8988T (cell line): ENCODE results near the gene HDAC4.

Source experiments
- DNase-seq: peaks from one replicate; pipeline ENCODE4 v3.0.0; 2011

HDAC4 gene

DNA sequence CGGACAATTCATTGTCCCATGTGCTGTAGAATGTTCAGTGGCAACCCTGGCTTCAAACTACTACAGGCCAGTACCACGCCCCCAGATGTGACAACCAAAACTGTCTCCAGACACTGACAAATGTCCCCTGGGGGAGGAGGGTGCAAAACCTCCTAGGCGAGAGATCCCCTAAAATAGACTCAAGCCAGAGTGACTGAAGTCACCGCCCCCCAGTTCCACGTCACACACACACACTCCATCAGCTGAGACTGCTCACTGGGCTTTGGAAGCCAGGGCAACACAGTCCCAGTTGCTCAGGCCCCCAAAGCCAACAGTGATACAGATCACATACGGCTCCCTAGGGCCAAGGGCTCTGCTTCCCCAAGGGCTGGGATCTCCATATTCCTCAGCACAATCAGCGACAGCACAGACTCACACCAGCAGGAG is 19.1 kb downstream of the HDAC4 start:
- DNase-seq, result no peak

DNA sequence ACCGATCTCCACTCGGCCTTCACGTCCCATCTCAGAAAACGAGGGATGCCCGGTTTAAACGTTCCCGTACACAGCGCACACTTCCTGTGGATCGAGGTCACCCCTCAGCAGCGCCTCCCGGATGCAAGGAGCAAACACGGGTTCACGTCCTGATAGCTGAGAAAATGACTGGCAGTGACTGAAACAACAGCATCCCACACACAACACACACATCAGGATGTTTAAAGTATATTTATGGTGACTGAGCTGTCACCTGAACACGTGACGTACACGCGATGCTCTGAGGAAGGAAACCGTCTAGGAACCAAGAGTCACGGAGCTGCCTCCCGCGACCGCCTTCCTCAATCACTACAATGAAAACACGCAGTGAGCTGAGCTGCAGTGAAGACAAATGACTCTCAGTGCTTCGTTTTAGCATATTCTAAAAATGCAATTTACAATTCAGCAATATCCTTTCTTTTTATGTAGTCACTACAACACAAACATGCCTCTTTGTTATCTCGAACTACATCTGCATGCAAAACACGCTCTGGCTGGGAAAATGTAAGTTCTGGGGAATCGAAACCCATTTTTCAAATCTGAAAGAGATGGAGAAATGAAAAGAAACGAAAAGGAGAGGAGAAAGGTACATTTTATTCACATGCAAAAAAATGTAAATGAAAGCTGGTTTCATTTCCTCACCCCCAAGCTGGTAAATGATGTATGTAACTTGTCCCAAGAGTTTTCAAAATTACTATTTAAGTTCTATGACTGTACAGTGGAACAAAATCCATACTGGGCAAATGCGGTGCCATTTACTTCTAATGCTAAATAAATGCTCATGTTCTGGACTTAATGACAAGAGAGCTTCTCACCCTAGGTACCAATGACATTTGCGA is 19.8 kb downstream of the HDAC4 start:
- DNase-seq, result no peak

DNA sequence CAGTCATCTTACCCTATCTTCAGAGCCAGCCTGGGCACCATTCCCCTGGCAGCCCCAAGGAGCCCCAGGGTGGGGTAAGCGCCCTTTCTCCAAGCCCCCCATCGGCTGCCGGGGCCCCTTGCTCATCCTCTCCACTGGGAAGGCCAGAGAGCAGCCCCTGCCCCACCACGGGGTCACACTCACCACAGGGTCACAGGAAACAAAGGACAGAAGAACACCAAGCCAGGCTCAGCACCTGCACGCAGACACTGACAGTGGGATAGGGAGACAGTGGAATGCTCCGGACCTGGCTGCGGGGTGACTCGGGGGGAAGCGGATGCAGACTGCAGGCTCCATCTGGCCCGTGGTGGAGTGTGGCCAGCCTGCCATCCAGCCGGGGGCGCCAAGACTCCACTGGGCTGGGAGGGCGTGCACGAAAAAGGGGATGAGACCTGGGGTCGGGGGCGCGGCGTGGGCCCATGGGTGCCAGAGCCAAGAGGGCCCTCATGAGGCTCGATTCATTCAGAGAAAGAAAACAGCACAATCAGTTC is 21.1 kb downstream of the HDAC4 start:
- DNase-seq, result no peak

DNA sequence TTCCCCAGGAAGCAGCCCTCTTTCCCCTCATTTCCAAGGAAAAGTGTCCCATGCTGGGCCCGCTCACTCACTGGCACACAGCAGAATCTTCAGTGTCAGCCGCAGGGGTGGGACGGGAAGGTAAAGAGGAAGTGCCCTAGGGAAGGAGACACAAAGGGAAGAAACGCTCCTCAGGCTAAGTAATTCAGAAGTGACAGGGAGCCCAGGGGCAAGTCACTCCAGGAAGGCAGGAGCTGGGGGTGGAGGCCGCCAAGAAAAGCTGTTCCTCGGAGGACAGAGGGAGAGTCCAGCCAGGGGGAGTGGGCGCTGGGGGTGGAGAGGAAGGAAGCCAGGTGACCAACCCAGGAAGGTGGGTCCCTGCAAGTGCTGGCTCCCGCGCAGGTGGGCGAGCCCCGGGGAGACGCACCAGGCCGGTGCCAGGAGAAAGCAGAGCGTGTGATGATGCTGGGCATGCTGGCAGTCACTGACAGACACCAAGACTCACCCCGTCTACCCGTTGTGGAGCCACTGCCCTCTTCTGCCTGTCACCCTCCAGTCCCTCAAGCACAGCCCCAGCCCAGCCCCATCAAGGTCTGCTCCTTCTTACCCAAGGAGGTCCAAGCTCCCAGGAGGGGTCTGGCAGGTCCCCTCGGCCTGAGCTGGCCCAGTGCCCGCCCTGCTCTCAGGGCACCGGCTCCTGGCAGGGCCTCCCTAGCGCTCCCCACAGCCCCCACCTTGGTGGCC is 21.7 kb downstream of the HDAC4 start:
- no peak for DNase-seq

DNA sequence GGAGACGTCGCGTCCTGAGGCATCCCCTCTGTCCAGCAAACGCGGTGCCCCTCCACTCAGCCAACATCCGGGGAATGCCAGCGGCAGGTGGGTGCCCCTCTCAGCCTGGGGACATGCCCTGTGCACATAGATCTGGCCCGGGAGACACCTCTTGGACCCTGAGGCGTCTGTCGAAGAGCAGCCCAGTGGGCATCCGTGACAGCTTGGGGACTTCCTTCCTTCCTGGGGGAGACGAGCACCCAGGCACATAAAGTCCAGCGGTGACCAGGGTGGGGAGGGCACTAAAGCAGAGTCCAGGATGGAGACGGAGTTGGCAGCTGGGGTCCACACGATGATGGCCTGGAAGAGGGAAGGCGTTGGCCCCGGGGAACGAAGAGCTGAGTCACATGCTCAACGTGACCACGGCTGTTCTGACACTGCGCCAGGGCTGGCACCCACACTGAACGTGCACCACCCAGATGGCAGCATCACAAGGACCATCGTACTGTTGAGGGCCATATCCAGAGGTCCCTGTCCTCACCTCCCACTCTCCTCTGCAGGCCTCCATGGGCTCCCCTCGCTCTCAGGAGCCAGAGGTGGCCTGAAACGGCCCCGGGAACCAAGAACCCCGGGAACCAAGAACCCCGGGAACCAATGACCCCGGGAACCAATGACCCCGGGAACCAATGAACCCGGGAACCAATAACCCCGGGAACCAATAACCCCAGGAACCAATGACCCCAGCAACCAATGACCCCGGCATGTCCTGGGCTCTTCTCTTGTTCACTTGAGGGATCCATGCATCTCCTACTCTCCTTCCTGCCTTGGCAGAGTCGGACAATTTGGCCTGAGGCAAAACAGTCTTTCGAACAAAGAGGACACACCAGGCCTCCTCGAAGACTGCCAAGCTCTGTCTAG is 22.6 kb downstream of the HDAC4 start:
- DNase-seq, result no peak

DNA sequence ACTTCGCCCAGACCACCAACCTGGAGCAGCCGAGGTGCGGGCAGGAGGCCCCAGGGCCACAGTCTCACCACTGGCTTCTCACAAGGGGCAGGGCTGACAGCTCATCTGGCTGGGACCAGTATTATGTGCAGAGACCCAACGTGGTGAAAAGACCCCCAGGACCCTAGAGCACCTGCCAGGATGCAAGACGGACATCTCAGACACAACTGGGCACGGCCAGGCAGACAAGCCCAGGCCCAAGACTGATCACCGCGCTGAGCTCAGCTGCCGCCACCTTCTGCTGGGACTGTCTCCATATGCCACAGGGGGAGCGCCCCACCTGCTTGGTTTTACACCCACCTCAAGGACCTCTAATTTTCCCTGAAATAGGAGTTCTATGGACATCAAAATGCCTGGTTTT is 23.2 kb downstream of the HDAC4 start:
- DNase-seq, result no peak

DNA sequence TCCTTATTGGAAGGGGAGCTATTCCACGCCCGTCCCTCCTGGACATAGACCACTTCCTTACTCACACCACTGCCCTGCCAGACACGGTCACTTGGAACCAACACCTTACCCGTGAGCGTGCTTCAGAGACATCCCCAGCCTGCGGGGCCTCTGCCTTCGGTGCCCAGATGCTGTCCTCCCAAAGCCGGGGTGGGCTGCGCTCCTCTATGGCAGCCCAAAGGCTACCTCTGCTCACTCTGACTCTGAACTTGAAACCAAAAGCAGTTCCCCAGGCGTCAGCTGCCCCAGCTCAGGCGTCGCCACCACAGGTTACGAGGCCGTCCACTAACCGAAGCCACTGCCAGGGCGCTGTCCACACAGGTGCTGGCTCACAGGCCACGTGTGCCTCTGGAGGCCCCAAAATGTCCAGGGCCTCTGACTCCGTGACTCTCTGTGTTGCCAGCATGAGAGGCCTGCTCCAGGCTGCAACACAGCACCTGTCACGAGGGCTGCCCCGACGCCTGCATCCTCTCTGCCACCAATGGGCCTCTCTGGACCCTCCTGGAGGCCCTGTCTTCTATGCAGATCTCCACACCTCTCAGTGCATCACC is 23.8 kb downstream of the HDAC4 start:
- DNase-seq, result no peak

DNA sequence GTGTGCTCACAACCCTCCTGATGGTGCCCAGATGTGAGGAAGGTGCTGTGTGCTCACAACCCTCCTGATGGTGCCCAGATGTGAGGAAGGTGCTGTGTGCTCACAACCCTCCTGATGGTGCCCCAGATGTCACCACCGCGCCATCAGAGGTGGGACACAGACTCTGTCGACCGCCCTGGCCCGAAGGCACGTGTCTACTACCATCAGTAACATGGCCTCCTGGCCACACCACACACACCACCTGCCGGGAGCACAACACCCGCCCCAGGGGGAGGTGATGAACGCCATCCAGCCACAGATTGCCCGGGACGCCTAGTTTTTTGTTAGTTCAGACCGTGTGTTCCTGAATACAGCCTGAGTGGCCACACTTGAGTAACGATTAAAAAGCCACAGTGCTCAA is 24.5 kb downstream of the HDAC4 start:
- DNase-seq, result no peak

DNA sequence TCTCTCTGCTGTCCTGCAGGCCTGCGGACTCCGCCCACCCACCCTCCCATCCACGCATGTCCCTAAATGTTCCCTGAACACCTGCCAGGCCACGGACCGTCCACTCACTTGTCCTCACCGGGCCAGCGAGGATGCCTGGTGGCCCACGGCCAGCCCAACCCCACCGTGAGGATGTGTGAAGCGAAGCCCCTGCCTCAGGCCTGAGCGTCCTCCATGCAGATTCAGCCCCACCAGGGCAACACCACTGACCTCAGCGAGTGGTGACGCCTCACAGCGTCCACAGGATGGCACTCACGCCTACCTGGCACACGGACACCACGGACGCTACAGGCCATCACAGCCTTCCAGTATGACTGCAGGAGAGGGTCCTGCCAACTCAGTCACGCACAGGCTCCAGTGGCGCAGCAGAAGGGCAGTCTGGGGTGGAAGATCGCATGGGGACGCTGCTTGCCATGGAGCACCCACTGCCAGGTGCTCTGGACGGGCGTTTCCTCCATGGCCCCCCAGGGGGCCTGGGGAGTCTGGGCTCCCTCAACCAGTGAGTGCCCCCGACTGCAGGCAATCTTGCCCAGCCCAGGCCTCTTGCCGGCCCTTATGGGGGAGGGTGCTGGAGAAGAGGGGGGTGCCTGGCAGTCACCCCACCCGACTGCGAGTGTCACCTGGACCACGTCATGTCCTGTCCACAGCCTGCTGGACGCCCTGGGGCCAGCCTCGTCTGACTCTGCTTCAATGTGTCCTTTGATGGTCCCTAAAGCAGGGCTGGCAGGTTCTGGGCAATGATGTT is 25.4 kb downstream of the HDAC4 start:
- DNase-seq, result no peak

DNA sequence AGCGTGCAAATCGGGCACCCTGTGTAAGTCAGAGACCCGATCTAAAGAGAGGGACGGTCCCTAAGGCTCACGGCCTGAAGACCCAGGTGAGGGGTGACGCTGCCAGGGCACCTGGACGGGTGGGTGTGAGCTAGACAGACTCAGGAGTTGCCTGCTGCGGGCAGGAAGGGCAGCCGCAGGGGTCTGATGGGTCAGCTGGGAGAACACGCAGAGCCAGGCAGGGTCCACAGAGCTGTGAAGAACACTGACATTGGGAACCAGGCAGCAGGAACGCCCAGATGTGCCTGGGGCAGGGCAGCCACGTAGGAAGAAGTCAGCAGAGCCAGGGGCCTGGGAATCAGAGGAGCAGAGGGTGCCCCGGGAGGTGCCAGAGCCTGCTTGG is 25.9 kb downstream of the HDAC4 start:
- DNase-seq, result no peak

DNA sequence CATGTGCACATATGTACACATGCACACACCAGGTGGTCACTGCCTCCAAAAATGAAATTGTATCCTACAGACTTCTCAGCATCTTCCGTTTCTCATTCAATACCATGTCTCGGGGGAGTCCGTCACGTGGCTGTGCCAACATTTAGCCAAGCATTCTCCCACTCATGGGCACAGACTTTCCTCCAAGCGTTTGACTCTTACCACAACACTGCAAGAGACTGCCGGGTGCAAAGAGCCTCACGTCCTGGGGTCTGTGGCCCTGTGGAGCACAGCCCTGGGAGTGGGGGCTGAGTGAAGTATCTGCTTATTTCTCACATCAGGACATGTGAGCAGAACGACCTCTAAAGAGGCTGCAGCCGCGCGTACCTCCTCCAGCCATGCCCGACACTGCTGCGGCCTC is 28.0 kb downstream of the HDAC4 start:
- no peak for DNase-seq

DNA sequence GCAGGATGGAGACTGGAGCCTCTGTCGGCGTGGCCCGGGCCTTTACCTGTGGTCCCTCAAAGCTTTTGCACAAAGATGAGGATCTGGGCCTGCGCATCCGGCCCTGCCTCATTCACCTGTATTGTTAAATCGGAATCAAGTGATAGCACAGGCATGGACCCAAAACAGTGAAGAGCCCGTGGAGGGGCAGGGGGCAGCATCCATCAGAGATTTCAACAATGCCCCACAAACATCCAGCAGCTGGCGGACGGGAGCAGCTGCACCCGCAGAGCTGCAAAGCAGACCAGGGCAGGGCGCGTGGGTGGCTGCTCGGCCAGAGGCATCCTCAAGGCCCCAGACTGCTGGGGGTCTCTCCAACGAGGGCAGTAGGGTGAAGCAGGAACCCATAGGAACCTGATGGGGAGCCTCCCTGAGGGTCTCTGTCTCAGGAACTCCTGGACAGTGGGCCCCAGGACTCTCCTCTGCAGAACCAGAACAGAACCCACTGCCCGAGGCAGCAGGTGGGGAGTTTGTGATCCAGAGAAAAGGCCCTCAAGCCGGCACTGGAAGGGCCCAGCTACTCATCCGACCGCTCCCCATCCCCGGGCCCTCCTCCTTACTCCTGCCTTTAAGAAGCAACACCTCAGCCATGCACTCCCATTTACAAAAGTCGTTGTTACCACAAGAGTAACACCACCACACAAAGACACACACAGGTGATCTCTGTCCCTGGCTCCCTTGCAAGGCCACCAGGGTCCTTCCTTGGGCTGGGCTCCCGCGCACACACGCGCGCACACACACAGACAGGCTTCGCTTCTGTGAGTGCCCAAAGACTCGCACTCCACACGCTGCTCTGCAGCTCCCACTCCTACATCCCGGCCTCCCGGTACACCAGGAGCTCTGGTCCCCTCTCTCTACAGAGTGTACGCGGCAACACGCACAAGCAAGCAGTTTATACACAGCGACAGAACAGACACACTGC is 28.8 kb downstream of the HDAC4 start:
- DNase-seq, result no peak

DNA sequence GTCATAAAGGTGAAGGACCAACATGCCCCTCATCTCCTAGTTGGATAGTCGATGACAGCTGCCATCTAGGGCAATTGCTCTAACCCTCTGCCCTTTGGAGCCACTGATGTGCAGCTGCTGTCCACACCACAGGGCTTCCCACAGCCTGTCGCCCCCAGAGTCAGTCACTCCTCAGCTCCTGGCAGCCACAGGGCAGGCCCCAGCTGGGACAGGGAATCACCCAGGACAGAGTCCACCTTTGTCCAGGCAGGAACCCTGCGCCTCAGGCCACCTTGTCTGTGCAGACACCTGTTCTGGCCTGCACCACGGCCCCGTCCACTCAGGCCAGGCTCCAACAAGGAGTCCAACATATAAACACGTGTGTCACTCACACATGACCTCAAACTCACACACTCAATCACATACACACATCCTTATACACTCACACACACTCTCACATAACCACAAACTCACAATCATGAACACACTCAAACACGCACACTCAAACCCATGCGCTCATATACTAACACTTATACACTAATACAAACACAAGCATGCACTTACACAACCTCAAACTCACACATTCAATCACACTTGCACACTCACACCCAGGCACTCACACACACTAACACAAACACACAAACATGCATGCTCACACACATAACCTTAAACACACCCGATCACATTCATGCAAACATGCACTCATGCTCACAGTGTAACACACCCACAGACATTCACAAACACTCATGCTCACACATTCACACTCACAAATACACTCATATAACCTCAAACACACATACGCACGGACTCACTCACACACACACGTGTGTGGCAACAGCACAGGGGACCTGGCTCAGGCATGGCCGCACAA is 29.7 kb downstream of the HDAC4 start:
- DNase-seq, result no peak

DNA sequence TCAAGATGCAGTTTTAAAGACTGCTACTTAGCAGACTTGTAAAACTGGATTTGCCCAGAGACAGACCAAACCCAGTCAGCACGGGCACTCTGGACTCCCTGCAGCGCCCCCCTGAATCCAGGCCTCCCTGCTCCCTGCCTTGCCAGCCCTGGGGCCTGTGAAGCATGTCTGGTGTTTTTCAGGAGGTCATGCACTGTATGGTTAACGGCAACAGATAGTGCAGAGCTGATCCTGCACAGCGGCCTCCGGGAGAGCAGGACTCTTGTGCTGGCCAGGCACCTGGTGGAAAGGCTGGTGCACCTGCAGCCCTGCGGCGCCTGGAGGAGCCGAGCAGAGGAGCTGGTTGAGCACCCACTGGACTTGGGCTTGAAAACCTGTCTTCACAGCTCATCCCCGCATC is 30.4 kb downstream of the HDAC4 start:
- no peak for DNase-seq

DNA sequence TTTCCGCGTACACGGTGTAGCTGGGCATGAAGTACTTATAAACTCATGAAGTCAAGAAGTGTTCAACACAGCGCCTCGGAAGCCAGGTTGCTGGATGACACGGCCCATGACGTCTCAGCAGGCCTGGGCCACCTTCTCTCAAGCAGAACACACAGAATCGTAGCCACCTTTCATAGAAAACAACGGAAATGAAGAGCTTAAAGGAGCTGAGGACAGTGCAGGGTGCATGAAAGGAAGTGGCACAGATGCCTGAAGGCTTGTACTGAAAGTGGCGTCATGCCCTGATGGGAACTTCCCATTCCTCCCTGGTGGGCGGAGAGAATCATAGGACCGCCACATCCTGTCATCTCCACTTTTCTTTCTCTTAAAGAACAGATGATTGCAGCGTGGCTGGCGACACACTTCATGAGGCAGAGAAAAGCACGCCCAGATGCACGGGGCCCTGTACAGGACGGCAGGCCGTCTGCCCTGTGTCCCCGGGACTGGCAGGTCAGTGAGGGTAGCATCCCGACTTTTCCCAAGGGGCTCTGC is 31.1 kb downstream of the HDAC4 start:
- DNase-seq, result no peak

DNA sequence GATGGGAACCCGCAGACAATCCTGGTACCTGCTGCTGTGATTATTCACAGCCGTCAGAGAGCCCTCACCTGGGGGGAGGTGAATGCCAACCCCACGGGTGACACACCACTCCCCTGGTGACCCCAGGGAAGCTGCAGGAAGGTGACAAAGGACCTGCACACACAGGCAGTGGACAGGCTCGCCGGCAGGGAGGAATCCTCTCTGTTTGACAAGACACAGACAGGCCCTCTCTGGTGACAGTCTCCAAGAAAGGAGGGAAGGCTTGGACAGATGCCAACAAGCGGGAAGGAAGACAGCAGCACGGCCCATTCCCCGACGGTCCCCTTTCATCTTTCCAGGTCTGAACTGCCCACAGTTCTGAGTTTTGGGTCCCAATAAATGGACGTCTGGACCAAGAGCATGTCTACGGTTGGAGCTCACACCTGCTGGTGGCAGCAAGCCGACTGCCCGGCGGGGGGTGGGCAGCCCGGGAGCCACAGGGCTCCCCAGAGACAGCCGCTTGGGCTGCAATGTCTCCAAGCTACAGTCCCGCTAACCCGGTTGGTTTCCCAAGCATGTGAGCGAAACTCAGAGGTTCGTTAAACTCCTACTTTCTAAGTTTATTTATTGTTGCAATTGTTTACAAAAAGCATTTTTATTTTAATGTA is 31.8 kb downstream of the HDAC4 start:
- DNase-seq, result no peak

DNA sequence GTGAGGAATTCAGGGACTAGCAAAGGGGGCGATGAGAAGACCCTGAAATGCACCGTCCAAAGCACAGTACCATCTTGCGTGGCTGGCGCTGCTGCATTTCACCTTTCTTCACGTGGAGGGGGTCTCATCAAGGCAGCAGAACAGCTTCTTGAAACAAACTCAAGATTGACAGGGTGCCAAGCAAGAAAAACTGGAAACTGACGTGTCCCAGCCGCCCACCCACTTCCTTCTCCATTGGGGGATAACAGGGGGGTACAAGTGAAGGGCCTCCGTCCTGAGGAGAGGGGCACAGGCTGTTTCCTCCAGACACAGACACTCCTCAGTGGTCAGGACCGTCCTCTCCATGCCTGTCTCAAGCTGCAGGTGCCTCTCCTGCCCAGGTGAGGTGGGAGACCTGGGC is 32.5 kb downstream of the HDAC4 start:
- no peak for DNase-seq

DNA sequence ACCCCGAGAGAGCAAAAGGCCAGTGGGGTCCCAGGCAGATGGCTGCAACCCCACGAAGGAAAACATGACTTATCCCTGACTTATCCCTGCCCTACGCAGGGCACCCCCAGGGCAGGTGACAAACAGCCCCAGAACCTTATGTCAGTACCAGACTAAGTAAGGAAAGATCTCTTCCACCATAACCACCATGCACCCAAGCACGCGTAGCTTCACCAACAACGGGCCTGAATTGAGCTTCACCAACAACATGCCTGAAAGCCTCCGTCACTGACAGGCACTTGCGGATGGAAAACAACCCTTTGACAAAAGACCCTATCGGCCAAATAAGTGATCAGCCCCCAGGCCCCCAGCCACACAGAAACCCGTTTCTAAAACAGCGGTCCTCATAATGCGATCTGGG is 34.1 kb downstream of the HDAC4 start:
- DNase-seq, result no peak
